Caco-2 (cell line): ENCODE measurements around the gene ENHO. TPM values are rescaled to one million over a fixed set of nuclear protein-coding genes. Genes with fewer than 3 reads are reported as not detected.

Experiments used
- BruUV-seq: library from RNA; stranded (reverse); fragments of 400-500 nt; replicated peaks from 2 replicates; lab custom pipeline; 2021; lab: Mats Ljungman, UMichigan
- CTCF ChIA-PET: fragments of 300-600 bp; sonication (Branson Sonifier 250); formaldehyde crosslinking; loops from one replicate; lab custom pipeline; 2022; ENCODE audit warnings: antibody characterized with exemption; lab: Charles Lee
- POLR2A ChIA-PET: fragments of 300-600 bp; sonication (Branson Sonifier 250); formaldehyde crosslinking; loops from one replicate; lab custom pipeline; 2022; ENCODE audit warnings: antibody characterized with exemption; lab: Charles Lee
- DNase-seq, 2 experiments: peaks; one replicate each; pipeline versions ENCODE4 v3.0.0 to v3.0.0-alpha.2; 2020 to 2022
- H3K27me3 ChIP-seq: replicated peaks from 2 replicates; pipeline ENCODE4 v1.6.0; 2011; ENCODE audit warnings: low read length; ENCODE audit not compliant: control insufficient read depth, insufficient read depth
- H3K36me3 ChIP-seq: 2 replicates; pipeline ENCODE4 v1.5.1; 2011; ENCODE audit warnings: low read length; ENCODE audit not compliant: control insufficient read depth, insufficient read depth
- H3K4me1 ChIP-seq: fragments of 250-450 bp; sonication (Bioruptor Pico); 2 replicates; pipeline ENCODE4 v1.5.1; 2020; ENCODE audit warnings: mild to moderate bottlenecking
- H3K4me3 ChIP-seq: 2 replicates; pipeline ENCODE4 v1.5.1; 2011; ENCODE audit warnings: low read depth, mild to moderate bottlenecking, control low read depth, low read length
- H3K9me3 ChIP-seq: fragments of 250-450 bp; sonication (Bioruptor Pico); 2 replicates; pipeline ENCODE4 v1.5.1; 2020; ENCODE audit warnings: mild to moderate bottlenecking, moderate library complexity
- H3K27ac Mint-ChIP-seq: one replicate; pipeline ENCODE4 v1.8.0; 2022; ENCODE audit warnings: mixed read lengths; ENCODE audit not compliant: unreplicated experiment
- H3K27me3 Mint-ChIP-seq: one replicate; pipeline ENCODE4 v1.8.0; 2022; ENCODE audit warnings: mixed read lengths; ENCODE audit not compliant: insufficient read depth, unreplicated experiment
- H3K36me3 Mint-ChIP-seq: one replicate; pipeline ENCODE4 v1.8.0; 2022; ENCODE audit warnings: mild to moderate bottlenecking, mixed read lengths; ENCODE audit not compliant: insufficient read depth, unreplicated experiment
- H3K4me1 Mint-ChIP-seq: one replicate; pipeline ENCODE4 v1.8.0; 2022; ENCODE audit warnings: low read depth, mixed read lengths; ENCODE audit not compliant: unreplicated experiment
- H3K4me3 Mint-ChIP-seq: one replicate; pipeline ENCODE4 v1.8.0; 2022; ENCODE audit warnings: mild to moderate bottlenecking, moderate library complexity, mixed read lengths; ENCODE audit not compliant: unreplicated experiment
- H3K9me3 Mint-ChIP-seq: one replicate; pipeline ENCODE4 v1.8.0; 2022; ENCODE audit warnings: mixed read lengths; ENCODE audit not compliant: unreplicated experiment
- CTCF ChIP-seq, 2 experiments: fragments of 200-600 bp in 1 of 2; IDR thresholded peaks; 1 replicate in 1 of 2; 2 replicates in 1 of 2; pipeline versions ENCODE4 v1.5.1 to v1.8.0; 2011 to 2022; ENCODE audit warnings: antibody characterized with exemption in 1 of 2, control low read depth in 1 of 2, inconsistent platforms in 1 of 2, low read depth in 1 of 2, low read length in 1 of 2, mild to moderate bottlenecking in 1 of 2, moderate library complexity in 1 of 2; ENCODE audit not compliant: insufficient read depth in 1 of 2, severe bottlenecking in 1 of 2, unreplicated experiment in 1 of 2
- intact Hi-C: fragments of 100-400 bp; cut with micrococcal nuclease; formaldehyde crosslinking; loops from one replicate; pipeline ENCODE4 v1.10.0; 2022; ENCODE audit not compliant: unreplicated experiment
- total RNA-seq: library from RNA; stranded (reverse); gene quantifications from 2 replicates; pipeline ENCODE4 v1.2.3, GENCODE V29; 2022

ENHO gene
- total RNA-seq, 1 experiment from 2014 or later = 2.1 TPM

- no peaks in the 10 kb centered on the region for H3K9me3 ChIP-seq
Measured at GRCh38 chr9:34477541-34477940, 45.2 kb downstream of the ENHO start.

GRCh38 chr9:34475097-34475496 is 47.7 kb downstream of the ENHO start:
- Histone ChIP-seq H3K27me3 (no peaks in the 10 kb centered on the region), H3K4me1 (no peaks in the 10 kb centered on the region), H3K9me3 (no peaks in the 10 kb centered on the region), H3K4me3 (no peak overlapping the region), H3K36me3 (no peaks in the 10 kb centered on the region)
- H3K4me1 Mint-ChIP-seq = no peaks in the 10 kb centered on the region
- H3K27me3 Mint-ChIP-seq = peaks cover 6% of the 10 kb centered on the region
- no peak overlapping the region for H3K4me3 Mint-ChIP-seq
- POLR2A ChIA-PET = no interaction called here
- no peak for TF ChIP-seq CTCF (IDR thresholded peaks at IDR 0.05; ENCODE audit: insufficient read depth in 1 of 2, low read depth in 1 of 2, low read length in 1 of 2, severe bottlenecking in 1 of 2, unreplicated experiment in 1 of 2)
- no peaks in the 10 kb centered on the region for H3K9me3 Mint-ChIP-seq
- no peak overlapping the region for H3K27ac Mint-ChIP-seq
- BruUV-seq = no TSS peak
- CTCF ChIA-PET = interaction anchor here (1.0 kb wide), 1 partner anchor 71 kb away, joined by 3 read pairs; no protein-coding TSS in a partner anchor
- intact Hi-C loops = no loop called here
- H3K36me3 Mint-ChIP-seq = no peaks in the 10 kb centered on the region
- no peak for DNase-seq

More at GRCh38 chr9:34477541-34477940, 45.2 kb downstream of the ENHO start:
- TF ChIP-seq CTCF (IDR thresholded peaks at IDR 0.05; ENCODE audit: insufficient read depth in 1 of 2, low read depth in 1 of 2, low read length in 1 of 2, severe bottlenecking in 1 of 2, unreplicated experiment in 1 of 2) = no peak
- no peaks in the 10 kb centered on the region for H3K9me3 Mint-ChIP-seq
- H3K27me3 ChIP-seq = no peaks in the 10 kb centered on the region
- CTCF ChIA-PET = no interaction called here
- intact Hi-C loops = no loop called here
- POLR2A ChIA-PET = no interaction called here
- peaks cover 3% of the 10 kb centered on the region for H3K27me3 Mint-ChIP-seq
- no peak for DNase-seq
- BruUV-seq = no TSS peak
- no peaks in the 10 kb centered on the region for H3K36me3 Mint-ChIP-seq
- no peaks in the 10 kb centered on the region for H3K4me1 Mint-ChIP-seq
- no peak overlapping the region for H3K4me3 Mint-ChIP-seq
- no peaks in the 10 kb centered on the region for H3K4me1 ChIP-seq
- no peak overlapping the region for H3K27ac Mint-ChIP-seq
- no peak overlapping the region for H3K4me3 ChIP-seq
- no peaks in the 10 kb centered on the region for H3K36me3 ChIP-seq

Other genes starting within 250 kb of the ENHO start
- gene KIF24, start 193.7 kb downstream of the ENHO start, total RNA-seq = 3.9 and 4.4 TPM in 2 replicates
- 14.4 and 15.0 TPM in 2 replicates for gene NUDT2, start 193.4 kb downstream of the ENHO start, total RNA-seq
- gene MYORG, start 146.1 kb downstream of the ENHO start, total RNA-seq = 33.4 and 37.3 TPM in 2 replicates
- gene FAM219A, start 64.4 kb downstream of the ENHO start, total RNA-seq = 13.4 and 14.7 TPM in 2 replicates
- 0.52 and 0.67 TPM in 2 replicates for gene DNAI1, start 64.2 kb downstream of the ENHO start, total RNA-seq
- gene CNTFR, start 66.7 kb upstream of the ENHO start, total RNA-seq = 0.26 and 0.39 TPM in 2 replicates
- gene RPP25L, start 89.1 kb upstream of the ENHO start, total RNA-seq = 26.2 and 27.4 TPM in 2 replicates
- gene DCTN3, start 97.5 kb upstream of the ENHO start, total RNA-seq = 66.1 and 70.0 TPM in 2 replicates
- not detected in 2 replicates for gene ARID3C, start 106.1 kb upstream of the ENHO start, total RNA-seq
- 102 and 103 TPM in 2 replicates for gene SIGMAR1, start 114.8 kb upstream of the ENHO start, total RNA-seq
- 50.1 and 52.0 TPM in 2 replicates for gene GALT, start 123.7 kb upstream of the ENHO start, total RNA-seq
- gene IL11RA, start 129.2 kb upstream of the ENHO start, total RNA-seq = 5.6 and 7.1 TPM in 2 replicates
- not detected in 2 replicates for gene CCL27, start 139.7 kb upstream of the ENHO start, total RNA-seq
- gene CCL19, start 168.3 kb upstream of the ENHO start, total RNA-seq = not detected in 2 replicates
- gene CCL21, start 187.1 kb upstream of the ENHO start, total RNA-seq = not detected in 2 replicates